Camera-type eye (tissue), 1 donor: ENCODE results near the gene ST7. TPM values are rescaled to one million over a fixed set of nuclear protein-coding genes. Genes with fewer than 3 reads are reported as not detected.

Experiments used
- total RNA-seq: library from RNA; depleted of rRNA; stranded (reverse); fragments of >200 nt; gene quantifications from one replicate; pipeline ENCODE4 v1.2.3, GENCODE V29; 2014

ST7 gene, protein sequence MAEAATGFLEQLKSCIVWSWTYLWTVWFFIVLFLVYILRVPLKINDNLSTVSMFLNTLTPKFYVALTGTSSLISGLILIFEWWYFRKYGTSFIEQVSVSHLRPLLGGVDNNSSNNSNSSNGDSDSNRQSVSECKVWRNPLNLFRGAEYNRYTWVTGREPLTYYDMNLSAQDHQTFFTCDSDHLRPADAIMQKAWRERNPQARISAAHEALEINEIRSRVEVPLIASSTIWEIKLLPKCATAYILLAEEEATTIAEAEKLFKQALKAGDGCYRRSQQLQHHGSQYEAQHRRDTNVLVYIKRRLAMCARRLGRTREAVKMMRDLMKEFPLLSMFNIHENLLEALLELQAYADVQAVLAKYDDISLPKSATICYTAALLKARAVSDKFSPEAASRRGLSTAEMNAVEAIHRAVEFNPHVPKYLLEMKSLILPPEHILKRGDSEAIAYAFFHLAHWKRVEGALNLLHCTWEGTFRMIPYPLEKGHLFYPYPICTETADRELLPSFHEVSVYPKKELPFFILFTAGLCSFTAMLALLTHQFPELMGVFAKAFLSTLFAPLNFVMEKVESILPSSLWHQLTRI
- total RNA-seq = 43.5 TPM

DNA sequence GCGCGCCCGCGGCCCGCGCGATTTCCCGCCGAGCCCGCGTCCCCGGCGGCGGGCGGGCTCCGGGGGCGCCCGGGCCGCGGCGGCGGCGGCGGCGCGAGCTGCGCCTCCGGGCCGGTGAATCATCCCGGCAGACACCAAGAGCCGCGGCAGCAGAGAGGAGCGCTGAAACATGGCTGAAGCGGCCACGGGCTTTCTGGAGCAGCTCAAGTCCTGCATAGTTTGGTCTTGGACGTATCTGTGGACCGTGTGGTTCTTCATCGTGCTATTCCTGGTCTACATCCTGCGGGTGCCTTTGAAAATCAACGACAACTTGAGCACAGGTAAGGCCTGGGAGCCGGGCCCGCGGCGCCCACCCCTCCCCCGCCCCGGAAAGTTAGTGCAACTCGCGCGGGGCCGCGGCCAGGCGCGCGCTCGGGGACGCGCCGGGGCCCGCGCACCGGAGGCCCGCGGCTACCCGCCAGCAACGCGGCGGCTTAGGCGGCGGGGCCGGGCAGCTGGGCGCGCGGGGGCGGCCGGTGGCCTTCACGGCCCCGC lies at the start of gene ST7:
Gene ST7 (plus strand): TSS at position 130 of the 534 bp plus-strand sequence. CDS start 40 bp downstream, at position 170.

Other genes starting within 250 kb of the ST7 start
- 164 TPM for gene CAPZA2, start 90.9 kb upstream of the ST7 start, total RNA-seq